ENCODE data around the gene MYO19. TPM values are rescaled to one million over a fixed set of nuclear protein-coding genes. Genes with fewer than 3 reads are reported as not detected.
"Not testable (repeated sequence)": the region's sequence is repeated elsewhere in the genome, so short reads cannot be mapped to it uniquely, and the experiment has no call there.

MYO19 gene
- polyA plus RNA-seq, 1 donor, result 36.4 TPM

- DNase-seq, result no peak
Measured at GRCh38 chr17:36460265-36460937, 74.3 kb downstream of the MYO19 start.

GRCh38 chr17:36459601-36460000 is 75.1 kb downstream of the MYO19 start:
- DNase-seq, result no peak

- no peak for DNase-seq
Measured at GRCh38 chr17:36459045-36459444, 75.6 kb downstream of the MYO19 start.

- DNase-seq, result not testable (repeated sequence)
Measured at GRCh38 chr17:36457701-36458100, 77.0 kb downstream of the MYO19 start.

GRCh38 chr17:36452888-36453287 is 81.8 kb downstream of the MYO19 start:
- DNase-seq, result not testable (repeated sequence)

GRCh38 chr17:36449997-36450396 is 84.7 kb downstream of the MYO19 start:
- not testable (repeated sequence) for DNase-seq

Other genes with a start within 250 kb of the MYO19 start
- gene TBC1D3G, start 211.0 kb downstream of the MYO19 start, polyA plus RNA-seq (ENCODE audit: insufficient read length), result not detected
- gene TBC1D3H, start 146.4 kb downstream of the MYO19 start, polyA plus RNA-seq (ENCODE audit: insufficient read length), result not detected
- gene ZNHIT3, start 48.2 kb downstream of the MYO19 start, polyA plus RNA-seq (ENCODE audit: insufficient read length), result 53.9 TPM
- gene PIGW, start 119 bp upstream of the MYO19 start, polyA plus RNA-seq (ENCODE audit: insufficient read length), result 8.0 TPM
- gene GGNBP2, start 10.1 kb upstream of the MYO19 start, polyA plus RNA-seq (ENCODE audit: insufficient read length), result 62.4 TPM
- gene DHRS11, start 57.0 kb upstream of the MYO19 start, polyA plus RNA-seq (ENCODE audit: insufficient read length), result 7.0 TPM
- gene MRM1, start 66.7 kb upstream of the MYO19 start, polyA plus RNA-seq (ENCODE audit: insufficient read length), result 5.0 TPM